H9 (cell line): ENCODE measurements around the gene DKK3. TPM values are rescaled to one million over a fixed set of nuclear protein-coding genes. Genes with fewer than 3 reads are reported as not detected.

Experiments
- DNase-seq: peaks from one replicate; pipeline ENCODE4 v3.0.0-alpha.2; 2017
- H2AFZ ChIP-seq: one replicate; pipeline ENCODE4 v1.6.1; 2013; ENCODE audit warnings: mild to moderate bottlenecking, low read length, control low read depth, moderate library complexity
- H2AK5ac ChIP-seq: 2 replicates; pipeline ENCODE4 v1.6.1; 2013; ENCODE audit warnings: low read length, control low read depth, mixed read lengths; ENCODE audit not compliant: insufficient read length
- H2BK120ac ChIP-seq: one replicate; pipeline ENCODE4 v1.6.1; 2013; ENCODE audit warnings: low read depth, mild to moderate bottlenecking, low read length, control low read depth, inconsistent platforms; ENCODE audit not compliant: poor library complexity, severe bottlenecking
- H2BK12ac ChIP-seq: 2 replicates; pipeline ENCODE4 v1.6.1; 2013; ENCODE audit warnings: low read length, control low read depth, mixed read lengths, low read depth; ENCODE audit not compliant: insufficient read length
- H2BK15ac ChIP-seq: 2 replicates; pipeline ENCODE4 v1.6.1; 2013; ENCODE audit warnings: low read depth, low read length, control low read depth
- H2BK20ac ChIP-seq: one replicate; pipeline ENCODE4 v1.6.1; 2013; ENCODE audit warnings: low read depth, mild to moderate bottlenecking, low read length, control low read depth, inconsistent platforms; ENCODE audit not compliant: poor library complexity, severe bottlenecking
- H2BK5ac ChIP-seq: 2 replicates; pipeline ENCODE4 v1.6.1; 2013; ENCODE audit warnings: low read length, control low read depth, mixed read lengths; ENCODE audit not compliant: insufficient read length
- H3K14ac ChIP-seq: 2 replicates; pipeline ENCODE4 v1.6.1; 2013; ENCODE audit warnings: low read length, control low read depth; ENCODE audit not compliant: insufficient read depth
- H3K18ac ChIP-seq: 2 replicates; pipeline ENCODE4 v1.6.1; 2013; ENCODE audit warnings: low read depth, mild to moderate bottlenecking, mixed read lengths, low read length, control low read depth; ENCODE audit not compliant: insufficient read length
- H3K23ac ChIP-seq: 2 replicates; pipeline ENCODE4 v1.6.1; 2013; ENCODE audit warnings: low read length, control low read depth, mixed read lengths, low read depth; ENCODE audit not compliant: insufficient read length
- H3K23me2 ChIP-seq: 2 replicates; pipeline ENCODE4 v1.6.1; 2013; ENCODE audit warnings: low read depth, mild to moderate bottlenecking, mixed read lengths, low read length, control low read depth; ENCODE audit not compliant: insufficient read length, poor library complexity, severe bottlenecking
- H3K27ac ChIP-seq: 2 replicates; pipeline ENCODE4 v1.5.1; 2013; ENCODE audit warnings: low read length, control low read depth, mixed read lengths, low read depth; ENCODE audit not compliant: insufficient read length
- H3K27me3 ChIP-seq: 2 replicates; pipeline ENCODE4 v1.6.1; 2013; ENCODE audit warnings: low read length, control low read depth, inconsistent platforms; ENCODE audit not compliant: insufficient read depth
- H3K4ac ChIP-seq: 2 replicates; pipeline ENCODE4 v1.6.1; 2013; ENCODE audit warnings: low read depth, mild to moderate bottlenecking, control low read depth, inconsistent platforms, low read length, moderate library complexity
- H3K4me1 ChIP-seq: 2 replicates; pipeline ENCODE4 v1.6.1; 2013; ENCODE audit warnings: low read length, control low read depth, inconsistent platforms; ENCODE audit not compliant: insufficient read depth
- H3K4me2 ChIP-seq: 2 replicates; pipeline ENCODE4 v1.6.1; 2013; ENCODE audit warnings: low read length, control low read depth, mixed read lengths; ENCODE audit not compliant: insufficient read length, insufficient read depth
- H3K56ac ChIP-seq: 2 replicates; pipeline ENCODE4 v1.6.1; 2013; ENCODE audit warnings: low read depth, mild to moderate bottlenecking, mixed read lengths, low read length, control low read depth; ENCODE audit not compliant: insufficient read length
- H3K79me1 ChIP-seq: 2 replicates; pipeline ENCODE4 v1.6.1; 2013; ENCODE audit warnings: low read depth, mild to moderate bottlenecking, moderate library complexity, low read length, control low read depth, inconsistent platforms; ENCODE audit not compliant: insufficient read depth, poor library complexity, severe bottlenecking
- H3K79me2 ChIP-seq: 2 replicates; pipeline ENCODE4 v1.6.1; 2013; ENCODE audit warnings: low read length, control low read depth, inconsistent platforms; ENCODE audit not compliant: insufficient read depth
- H3K9ac ChIP-seq: 2 replicates; pipeline ENCODE4 v1.6.1; 2013; ENCODE audit warnings: low read length, control low read depth, mixed read lengths; ENCODE audit not compliant: insufficient read length; ENCODE audit errors: extremely low read depth
- H3K9me3 ChIP-seq: one replicate; pipeline ENCODE4 v1.6.1; 2013; ENCODE audit warnings: low read depth, low read length, inconsistent platforms; ENCODE audit not compliant: control insufficient read depth
- H3T11ph ChIP-seq: one replicate; pipeline ENCODE4 v1.6.1; 2013; ENCODE audit warnings: mild to moderate bottlenecking, low read length, control low read depth, inconsistent platforms
- H4K20me1 ChIP-seq: one replicate; pipeline ENCODE4 v1.6.1; 2013; ENCODE audit not compliant: control insufficient read depth, insufficient read length, insufficient read depth
- H4K5ac ChIP-seq: 2 replicates; pipeline ENCODE4 v1.6.1; 2013; ENCODE audit warnings: low read depth, mild to moderate bottlenecking, mixed read lengths, low read length, control low read depth; ENCODE audit not compliant: insufficient read length
- H4K8ac ChIP-seq: replicated peaks from 2 replicates; pipeline ENCODE4 v1.6.1; 2013; ENCODE audit warnings: low read length, control low read depth, mixed read lengths, low read depth; ENCODE audit not compliant: insufficient read length
- H4K91ac ChIP-seq: 2 replicates; pipeline ENCODE4 v1.6.1; 2013; ENCODE audit warnings: low read depth, mild to moderate bottlenecking, moderate library complexity, mixed read lengths, low read length, control low read depth; ENCODE audit not compliant: insufficient read length
- H3K27ac Mint-ChIP-seq, 3 experiments: 2 replicates in 2 of 3; 3 replicates in 1 of 3; pipeline ENCODE4 v1.8.0; 2020 to 2021; ENCODE audit warnings: mixed read lengths in 3 of 3, mild to moderate bottlenecking in 1 of 3, moderate library complexity in 1 of 3
- H3K27me3 Mint-ChIP-seq: 2 replicates; pipeline ENCODE4 v1.8.0; 2021; ENCODE audit warnings: low read depth, mild to moderate bottlenecking, moderate library complexity, mixed read lengths
- H3K36me3 Mint-ChIP-seq, 3 experiments: 2 replicates in 2 of 3; 3 replicates in 1 of 3; pipeline ENCODE4 v1.8.0; 2020 to 2021; ENCODE audit warnings: low read depth in 3 of 3, mixed read lengths in 3 of 3; ENCODE audit not compliant: insufficient read depth in 1 of 3
- H3K4me1 Mint-ChIP-seq, 2 experiments: 2 replicates each; pipeline ENCODE4 v1.8.0; 2020; ENCODE audit warnings: mixed read lengths in 2 of 2
- H3K4me3 Mint-ChIP-seq, 2 experiments: 2 replicates in 1 of 2; 3 replicates in 1 of 2; pipeline ENCODE4 v1.8.0; 2020 to 2021; ENCODE audit warnings: mild to moderate bottlenecking in 2 of 2, mixed read lengths in 2 of 2, moderate library complexity in 1 of 2
- H3K9me3 Mint-ChIP-seq, 2 experiments: 2 replicates in 1 of 2; 3 replicates in 1 of 2; pipeline ENCODE4 v1.8.0; 2020; ENCODE audit warnings: mild to moderate bottlenecking in 2 of 2, mixed read lengths in 2 of 2, moderate library complexity in 1 of 2
- WGBS: extraction: QIAGEN DNeasy Blood & Tissue Kit; methylation state at CpG from one replicate; pipeline ENCODE4 v1.1.7; 2013; ENCODE audit warnings: missing lambda C conversion rate, low lambda C conversion rate, mixed read lengths; ENCODE audit not compliant: insufficient read length; ENCODE audit errors: extremely low coverage; 5-methylcytosine and 5-hydroxymethylcytosine counted together
- total RNA-seq: library from RNA; stranded (reverse); gene quantifications from 2 replicates; pipeline ENCODE4 v1.2.1, GENCODE V29; 2021
- TF ChIP-seq, protein P1 (sequence below): fragments of 200-600 bp; sonication (generic); conservative IDR thresholded peaks from 3 replicates; pipeline ENCODE4 v1.8.0; 2021; ENCODE audit warnings: antibody characterized with exemption, mild to moderate bottlenecking

Gene DKK3
- total RNA-seq, 1 experiment from 2014 or later, result 17.1 TPM

GRCh38 chr11:12005476-12005875, 3.0 kb downstream of the DKK3 start:
- Mint-ChIP-seq H3K4me1 (peaks cover 15 to 20% of the 10 kb centered on the region in 2 experiments), H3K27ac (no peak overlapping the region), H3K27me3 (peaks cover 26% of the 10 kb centered on the region), H3K36me3 (peaks cover 5 to 23% (median 6%) of the 10 kb centered on the region in 3 experiments; a peak in 6 of 7 replicates), H3K4me3 (no peak overlapping the region), H3K9me3 (no peaks in the 10 kb centered on the region)
- WGBS, result no CpG with 5 or more reads among the region's 1 CpG
- no peak overlapping the region for H3K14ac ChIP-seq
- peaks cover 11% of the 10 kb centered on the region for H3K23me2 ChIP-seq
- H3K27me3 ChIP-seq, result no peaks in the 10 kb centered on the region; the same call in 1 of the 2 replicates
- no peaks in the 10 kb centered on the region for H4K20me1 ChIP-seq
- no peak for DNase-seq
- H2BK120ac ChIP-seq, result no peak overlapping the region
- H2BK15ac ChIP-seq, result no peak overlapping the region
- no peak overlapping the region for H4K5ac ChIP-seq
- H3K18ac ChIP-seq, result no peak overlapping the region
- H3K4ac ChIP-seq, result no peak overlapping the region
- no peaks in the 10 kb centered on the region for H3K9me3 ChIP-seq
- H4K8ac ChIP-seq, result no peak overlapping the region
- no peak overlapping the region for H3K23ac ChIP-seq
- no peak overlapping the region for H2BK20ac ChIP-seq
- no peak overlapping the region for H3K4me2 ChIP-seq
- H3K79me1 ChIP-seq, result no peaks in the 10 kb centered on the region
- no peaks in the 10 kb centered on the region; the same call in 1 of the 2 replicates for H3K4me1 ChIP-seq
- H3T11ph ChIP-seq, result no peak overlapping the region
- no peak overlapping the region for H2BK12ac ChIP-seq
- no peak overlapping the region for H2AK5ac ChIP-seq
- no peak overlapping the region for H4K91ac ChIP-seq
- no peak overlapping the region for H3K9ac ChIP-seq
- H3K56ac ChIP-seq, result no peak overlapping the region
- H3K79me2 ChIP-seq, result no peaks in the 10 kb centered on the region
- TF ChIP-seq, protein P1, sequence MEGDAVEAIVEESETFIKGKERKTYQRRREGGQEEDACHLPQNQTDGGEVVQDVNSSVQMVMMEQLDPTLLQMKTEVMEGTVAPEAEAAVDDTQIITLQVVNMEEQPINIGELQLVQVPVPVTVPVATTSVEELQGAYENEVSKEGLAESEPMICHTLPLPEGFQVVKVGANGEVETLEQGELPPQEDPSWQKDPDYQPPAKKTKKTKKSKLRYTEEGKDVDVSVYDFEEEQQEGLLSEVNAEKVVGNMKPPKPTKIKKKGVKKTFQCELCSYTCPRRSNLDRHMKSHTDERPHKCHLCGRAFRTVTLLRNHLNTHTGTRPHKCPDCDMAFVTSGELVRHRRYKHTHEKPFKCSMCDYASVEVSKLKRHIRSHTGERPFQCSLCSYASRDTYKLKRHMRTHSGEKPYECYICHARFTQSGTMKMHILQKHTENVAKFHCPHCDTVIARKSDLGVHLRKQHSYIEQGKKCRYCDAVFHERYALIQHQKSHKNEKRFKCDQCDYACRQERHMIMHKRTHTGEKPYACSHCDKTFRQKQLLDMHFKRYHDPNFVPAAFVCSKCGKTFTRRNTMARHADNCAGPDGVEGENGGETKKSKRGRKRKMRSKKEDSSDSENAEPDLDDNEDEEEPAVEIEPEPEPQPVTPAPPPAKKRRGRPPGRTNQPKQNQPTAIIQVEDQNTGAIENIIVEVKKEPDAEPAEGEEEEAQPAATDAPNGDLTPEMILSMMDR, result no peak
- H3K27ac ChIP-seq, result no peak overlapping the region
- no peak overlapping the region for H2BK5ac ChIP-seq
- H2AFZ ChIP-seq, result no peak overlapping the region
